ENCODE measurements around the gene ASIC4.

DNA sequence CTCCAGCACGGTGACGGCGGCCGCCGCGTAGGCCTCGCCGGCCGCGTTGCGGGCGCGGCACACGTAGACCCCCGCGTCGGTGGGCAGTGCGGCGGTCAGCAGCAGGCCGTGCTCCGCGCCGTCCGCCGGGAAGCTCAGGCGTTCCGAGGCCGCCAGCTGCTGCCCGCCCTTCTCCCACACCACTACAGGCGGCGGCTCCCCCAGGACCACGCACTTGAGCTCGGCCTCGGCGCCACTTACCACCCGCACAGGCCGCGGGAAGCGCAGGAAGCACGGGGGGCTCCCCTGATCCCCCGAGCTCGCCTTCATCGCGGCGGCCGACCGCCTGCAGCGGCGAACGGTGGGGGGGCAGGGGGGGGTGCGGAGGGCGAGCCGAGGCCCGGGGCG, 56.6 kb downstream of the ASIC4 start:
- TF ChIP-seq CTCF (IDR thresholded peaks at IDR 0.05) (no peak), POLR2A (IDR thresholded peaks at IDR 0.05) (no peak)

All from adrenal gland (tissue), 5 donors.